Activated CD4-positive, alpha-beta memory T cell treated with anti-CD3 and anti-CD28 coated beads for 36 hours (primary cell): ENCODE results near the gene RAMP2. TPM values are rescaled to one million over a fixed set of nuclear protein-coding genes. Genes with fewer than 3 reads are reported as not detected.
"Not testable (repeated sequence)": the region's sequence is repeated elsewhere in the genome, so short reads cannot be mapped to it uniquely, and the experiment has no call there.

Experiments used
- CTCF ChIA-PET: fragments of 350-600 bp; sonication (Branson Sonifier 250); formaldehyde crosslinking; loops from one replicate; lab custom pipeline; 2021; ENCODE audit warnings: antibody characterized with exemption, inconsistent platforms; lab: Charles Lee
- POLR2A ChIA-PET: fragments of 350-600 bp; sonication (Branson Sonifier 250); formaldehyde crosslinking; loops from one replicate; lab custom pipeline; 2021; ENCODE audit warnings: antibody characterized with exemption; lab: Charles Lee
- DNase-seq: peaks from one replicate; pipeline ENCODE4 v3.0.0-alpha.2; 2020
- H3K27ac Mint-ChIP-seq: one replicate; pipeline ENCODE4 v1.8.0; 2021; ENCODE audit warnings: mixed read lengths
- H3K27me3 Mint-ChIP-seq: one replicate; pipeline ENCODE4 v1.8.0; 2021; ENCODE audit warnings: mixed read lengths
- H3K36me3 Mint-ChIP-seq: one replicate; pipeline ENCODE4 v1.8.0; 2021; ENCODE audit warnings: mixed read lengths
- H3K4me1 Mint-ChIP-seq: one replicate; pipeline ENCODE4 v1.8.0; 2021; ENCODE audit warnings: low read depth, mixed read lengths
- H3K4me3 Mint-ChIP-seq: one replicate; pipeline ENCODE4 v1.8.0; 2021; ENCODE audit warnings: mild to moderate bottlenecking, mixed read lengths
- H3K9me3 Mint-ChIP-seq: one replicate; pipeline ENCODE4 v1.8.0; 2021; ENCODE audit warnings: mixed read lengths
- intact Hi-C: fragments of 100-400 bp; cut with micrococcal nuclease; formaldehyde crosslinking; loops from one replicate; pipeline ENCODE4 v1.15.1; 2023
- total RNA-seq, 2 experiments: library from RNA; stranded (reverse); gene quantifications; one replicate each; pipeline ENCODE4 v1.2.3, GENCODE V29; 2021

Gene RAMP2
- total RNA-seq, 2 experiments from 2014 or later: not detected

GRCh38 chr17:42748202-42748907 lies 12.7 kb upstream of the RAMP2 start:
- POLR2A ChIA-PET: no interaction called here
- CTCF ChIA-PET: interaction anchor here (1.6 to 7.6 kb wide), 2 partner anchors 14 to 170 kb away, joined by 4 to 41 read pairs; partner anchors contain the start of genes PSMC3IP and RAMP2
- DNase-seq: no peak
- H3K36me3 Mint-ChIP-seq: peaks cover 2% of the 10 kb centered on the region
- no peak overlapping the region for H3K27ac Mint-ChIP-seq
- intact Hi-C loops: no loop called here
- peaks cover 14% of the 10 kb centered on the region for H3K4me1 Mint-ChIP-seq
- no peaks in the 10 kb centered on the region for H3K9me3 Mint-ChIP-seq
- peaks cover 11% of the 10 kb centered on the region for H3K27me3 Mint-ChIP-seq
- no peak overlapping the region for H3K4me3 Mint-ChIP-seq

GRCh38 chr17:42748908-42749798 lies 11.9 kb upstream of the RAMP2 start:
- Mint-ChIP-seq H3K9me3 (no peaks in the 10 kb centered on the region), H3K36me3 (peaks cover 2% of the 10 kb centered on the region), H3K27ac (no peak overlapping the region), H3K4me3 (no peak overlapping the region), H3K4me1 (peaks cover 7% of the 10 kb centered on the region), H3K27me3 (peaks cover 11% of the 10 kb centered on the region)
- CTCF ChIA-PET: interaction anchor here (1.6 to 7.6 kb wide), 2 partner anchors 13 to 171 kb away, joined by 4 to 41 read pairs; partner anchors contain the start of genes PSMC3IP and RAMP2
- DNase-seq: no peak
- POLR2A ChIA-PET: no interaction called here
- intact Hi-C loops: no loop called here

- no peaks in the 10 kb centered on the region for H3K9me3 Mint-ChIP-seq
- DNase-seq: no peak
- POLR2A ChIA-PET: no interaction called here
These were observed 10.2 kb upstream of the RAMP2 start for GRCh38 chr17:42750739-42751344.

GRCh38 chr17:42751628-42752027 lies 9.4 kb upstream of the RAMP2 start:
- Mint-ChIP-seq H3K27me3 (peaks cover 16% of the 10 kb centered on the region), H3K9me3 (no peaks in the 10 kb centered on the region), H3K36me3 (no peaks in the 10 kb centered on the region), H3K4me1 (no peaks in the 10 kb centered on the region), H3K4me3 (no peak overlapping the region), H3K27ac (no peak overlapping the region)
- CTCF ChIA-PET: interaction anchor here (7.6 kb wide), 1 partner anchor 11 kb away, joined by 41 read pairs; the partner anchor contains the start of gene RAMP2
- DNase-seq: no peak
- POLR2A ChIA-PET: no interaction called here
- intact Hi-C loops: no loop called here

More at GRCh38 chr17:42750739-42751344, 10.2 kb upstream of the RAMP2 start:
- CTCF ChIA-PET: interaction anchor here (1.7 to 7.6 kb wide), 2 partner anchors 11 to 31 kb away, joined by 5 to 41 read pairs; partner anchors contain the start of gene RAMP2
- Mint-ChIP-seq H3K4me3 (no peak overlapping the region), H3K27ac (no peak overlapping the region), H3K27me3 (peaks cover 14% of the 10 kb centered on the region), H3K36me3 (no peaks in the 10 kb centered on the region), H3K4me1 (no peaks in the 10 kb centered on the region)
- intact Hi-C loops: no loop called here

GRCh38 chr17:42754782-42755181 lies 6.2 kb upstream of the RAMP2 start:
- H3K4me3 Mint-ChIP-seq: no peak overlapping the region
- POLR2A ChIA-PET: no interaction called here
- H3K27me3 Mint-ChIP-seq: peaks cover 18% of the 10 kb centered on the region
- H3K36me3 Mint-ChIP-seq: no peaks in the 10 kb centered on the region
- no peak overlapping the region for H3K27ac Mint-ChIP-seq
- CTCF ChIA-PET: interaction anchor here (1.0 to 1.9 kb wide), 2 partner anchors 9 to 70 kb away, joined by 3 to 6 read pairs; no protein-coding TSS in a partner anchor
- intact Hi-C loops: no loop called here
- no peaks in the 10 kb centered on the region for H3K9me3 Mint-ChIP-seq
- DNase-seq: no peak
- H3K4me1 Mint-ChIP-seq: no peaks in the 10 kb centered on the region

- ChIA-PET CTCF (interaction anchor here (1.1 to 5.6 kb wide), 9 partner anchors 11 to 182 kb away, joined by 3 to 90 read pairs (median 5); partner anchors contain the start of genes BECN1, PSMC3IP, RETREG3 and TUBG1), POLR2A (interaction anchor here (2.1 kb wide), 1 partner anchor 13 kb away, joined by 6 read pairs; the partner anchor contains the start of gene VPS25)
- Mint-ChIP-seq H3K27me3 (peaks cover 45% of the 10 kb centered on the region), H3K36me3 (no peaks in the 10 kb centered on the region), H3K27ac (no peak overlapping the region), H3K4me3 (no peak overlapping the region), H3K4me1 (peaks cover 5% of the 10 kb centered on the region), H3K9me3 (no peaks in the 10 kb centered on the region)
- no peak for DNase-seq
- intact Hi-C loops: loop anchor here (5.0 kb wide), 1 partner anchor 53 kb away; no protein-coding TSS in a partner anchor
These were observed 910 bp upstream of the RAMP2 start for GRCh38 chr17:42759982-42760651.

- peaks cover 5% of the 10 kb centered on the region for H3K4me1 Mint-ChIP-seq
- H3K9me3 Mint-ChIP-seq: no peaks in the 10 kb centered on the region
- H3K4me3 Mint-ChIP-seq: no peak overlapping the region
- CTCF ChIA-PET: interaction anchor here (1.5 to 5.6 kb wide), 4 partner anchors 12 to 213 kb away, joined by 3 to 90 read pairs (median 42); partner anchors contain the start of genes PSMC3IP and VPS25
- POLR2A ChIA-PET: no interaction called here
- H3K36me3 Mint-ChIP-seq: no peaks in the 10 kb centered on the region
- DNase-seq: no peak
- peaks cover 45% of the 10 kb centered on the region for H3K27me3 Mint-ChIP-seq
- no peak overlapping the region for H3K27ac Mint-ChIP-seq
- intact Hi-C loops: loop anchor here (5.0 kb wide), 1 partner anchor 54 kb away; no protein-coding TSS in a partner anchor
These were observed 611 bp downstream of the RAMP2 start for GRCh38 chr17:42761638-42762037.

GRCh38 chr17:42766124-42766523 lies 5.1 kb downstream of the RAMP2 start:
- ChIA-PET CTCF (interaction anchor here (1.4 kb wide), 1 partner anchor 188 kb away, joined by 5 read pairs; no protein-coding TSS in a partner anchor), POLR2A (no interaction called here)
- intact Hi-C loops: no loop called here
- Mint-ChIP-seq H3K9me3 (no peaks in the 10 kb centered on the region), H3K4me3 (no peak overlapping the region), H3K27me3 (peaks cover 31% of the 10 kb centered on the region), H3K36me3 (no peaks in the 10 kb centered on the region), H3K27ac (no peak overlapping the region), H3K4me1 (peaks cover 2% of the 10 kb centered on the region)
- DNase-seq: no peak

GRCh38 chr17:42767512-42767911 lies 6.5 kb downstream of the RAMP2 start:
- POLR2A ChIA-PET: no interaction called here
- no peaks in the 10 kb centered on the region for H3K36me3 Mint-ChIP-seq
- H3K4me1 Mint-ChIP-seq: peaks cover 4% of the 10 kb centered on the region
- CTCF ChIA-PET: no interaction called here
- H3K27ac Mint-ChIP-seq: no peak overlapping the region
- intact Hi-C loops: no loop called here
- H3K4me3 Mint-ChIP-seq: no peak overlapping the region
- H3K9me3 Mint-ChIP-seq: no peaks in the 10 kb centered on the region
- peaks cover 19% of the 10 kb centered on the region for H3K27me3 Mint-ChIP-seq
- DNase-seq: no peak

GRCh38 chr17:42768006-42768405 lies 7.0 kb downstream of the RAMP2 start:
- peaks cover 15% of the 10 kb centered on the region for H3K27me3 Mint-ChIP-seq
- H3K27ac Mint-ChIP-seq, DNase-seq, H3K4me1 Mint-ChIP-seq, H3K4me3 Mint-ChIP-seq, H3K36me3 Mint-ChIP-seq, intact Hi-C loops, H3K9me3 Mint-ChIP-seq, POLR2A ChIA-PET, CTCF ChIA-PET: not testable (repeated sequence)

- H3K4me3 Mint-ChIP-seq, H3K36me3 Mint-ChIP-seq, H3K27ac Mint-ChIP-seq, CTCF ChIA-PET, intact Hi-C loops, H3K9me3 Mint-ChIP-seq, H3K27me3 Mint-ChIP-seq, DNase-seq: not testable (repeated sequence)
- POLR2A ChIA-PET: interaction anchor here (0.6 kb wide), 1 partner anchor 66 kb away, joined by 3 read pairs; no protein-coding TSS in a partner anchor
- peaks cover 22% of the 10 kb centered on the region for H3K4me1 Mint-ChIP-seq
These were observed 8.9 kb downstream of the RAMP2 start for GRCh38 chr17:42769964-42770363.
